Esophagus squamous epithelium (tissue), 5 donors: ENCODE data around the gene IPCEF1. TPM values are rescaled to one million over a fixed set of nuclear protein-coding genes. Genes with fewer than 3 reads are reported as not detected.

Experiments
- DNase-seq: peaks from one replicate; lab custom pipeline; 2025; lab: John Stamatoyannopoulos, UW
- H3K27ac ChIP-seq, 4 donors: fragments of 200-600 bp; sonication (generic); one replicate each; pipeline ENCODE4 v1.5.1; 2016 to 2019; ENCODE audit warnings: mild to moderate bottlenecking in 1 of 4
- H3K27me3 ChIP-seq, 4 donors: fragments of 200-600 bp; sonication (generic); 1 replicate in 3 of 4; 2 replicates in 1 of 4; pipeline versions ENCODE4 v1.5.1 to v1.6.0; 2017 to 2021; ENCODE audit warnings: antibody characterized with exemption in 1 of 4
- H3K36me3 ChIP-seq, 3 donors: fragments of 200-600 bp; sonication (generic); one replicate each; pipeline ENCODE4 v1.5.1; 2016 to 2019
- H3K4me1 ChIP-seq, 3 donors: fragments of 200-600 bp; sonication (generic); one replicate each; pipeline ENCODE4 v1.5.1; 2017 to 2019
- H3K4me3 ChIP-seq, 4 donors: fragments of 200-600 bp; sonication (generic); 1 replicate in 3 of 4; 2 replicates in 1 of 4; pipeline ENCODE4 v1.5.1; 2016 to 2019; ENCODE audit warnings: mild to moderate bottlenecking in 2 of 4, moderate library complexity in 1 of 4
- H3K9me3 ChIP-seq, 3 donors: fragments of 200-600 bp; sonication (generic); one replicate each; pipeline ENCODE4 v1.5.1; 2016 to 2019
- CTCF ChIP-seq, 6 experiments: fragments of 450-650 bp in 4 of 6; fragments of 200-600 bp in 2 of 6; sonication (generic) in 2 of 6; IDR thresholded peaks; one replicate each; pipeline ENCODE4 v1.5.1; 2016 to 2019; ENCODE audit warnings: antibody characterized with exemption in 6 of 6, mild to moderate bottlenecking in 4 of 6, moderate library complexity in 4 of 6
- POLR2A ChIP-seq, 4 donors: fragments of 450-650 bp; IDR thresholded peaks; one replicate each; pipeline ENCODE4 v1.6.1; 2017; ENCODE audit warnings: antibody characterized with exemption in 4 of 4, mild to moderate bottlenecking in 4 of 4, moderate library complexity in 3 of 4
- WGBS, 2 donors: methylation state at CpG; one replicate each; pipeline ENCODE4 v1.1.5; 2018; 5-methylcytosine and 5-hydroxymethylcytosine counted together
- intact Hi-C: fragments of 100-400 bp; cut with DNase I; formaldehyde crosslinking; loops from one replicate; pipeline ENCODE4 v1.15.0; 2022
- total RNA-seq, 4 donors: library from RNA; depleted of rRNA; stranded (reverse); fragments of >200 nt; gene quantifications; one replicate each; pipeline ENCODE4 v1.1.0, GENCODE V29; 2016
- donor health status: DM: yes; HTN: yes; CAD: no.

Gene IPCEF1
- total RNA-seq, 4 donors from 2014 or later: 1.8 to 8.1 (median 3.5) TPM

GRCh38 chr6:154154389-154154967, 202.1 kb downstream of the IPCEF1 start:
- TF ChIP-seq POLR2A (IDR thresholded peaks at IDR 0.05): no peak
- TF ChIP-seq CTCF (IDR thresholded peaks at IDR 0.05): peak; percentile 60 to 89 (median 84)
- H3K36me3 ChIP-seq: no peaks in the 10 kb centered on the region
- H3K4me3 ChIP-seq: no peak overlapping the region
- H3K4me1 ChIP-seq: peaks cover 0 to 23% (median 16%) of the 10 kb centered on the region in 3 donors
- no peaks in the 10 kb centered on the region for H3K9me3 ChIP-seq
- WGBS, 2 donors: 30 to 33% methylated on average over 6 of the region's 6 CpGs
- intact Hi-C loops: no loop called here
- H3K27me3 ChIP-seq: no peaks in the 10 kb centered on the region
- no peak overlapping the region for H3K27ac ChIP-seq
- DNase-seq: no peak

- H3K9me3 ChIP-seq: no peaks in the 10 kb centered on the region
- WGBS, 2 donors: 89 to 91% methylated on average over 1 of the region's 1 CpG
- H3K27ac ChIP-seq: no peak overlapping the region
- H3K4me3 ChIP-seq: no peak overlapping the region
- H3K36me3 ChIP-seq: no peaks in the 10 kb centered on the region
- no peaks in the 10 kb centered on the region for H3K27me3 ChIP-seq
- no peak for DNase-seq
- TF ChIP-seq POLR2A (IDR thresholded peaks at IDR 0.05) (no peak), CTCF (IDR thresholded peaks at IDR 0.05) (no peak)
- peaks cover 0 to 9% (median 3%) of the 10 kb centered on the region in 3 donors for H3K4me1 ChIP-seq
- intact Hi-C loops: no loop called here
Measured at GRCh38 chr6:154143753-154144152, 212.8 kb downstream of the IPCEF1 start.

GRCh38 chr6:154140743-154141142, 215.9 kb downstream of the IPCEF1 start:
- Histone ChIP-seq H3K27me3 (no peaks in the 10 kb centered on the region), H3K9me3 (no peaks in the 10 kb centered on the region), H3K36me3 (no peaks in the 10 kb centered on the region), H3K27ac (no peak overlapping the region), H3K4me1 (peaks cover 0 to 9% (median 3%) of the 10 kb centered on the region in 3 donors), H3K4me3 (no peak overlapping the region)
- intact Hi-C loops: no loop called here
- DNase-seq: no peak
- no peak for TF ChIP-seq CTCF (IDR thresholded peaks at IDR 0.05)
- no peak for TF ChIP-seq POLR2A (IDR thresholded peaks at IDR 0.05)
- WGBS, 2 donors: 33 to 100% methylated on average over 1 to 2 of the region's 2 CpGs

GRCh38 chr6:154139892-154140291, 216.7 kb downstream of the IPCEF1 start:
- no peak for DNase-seq
- intact Hi-C loops: no loop called here
- TF ChIP-seq POLR2A (IDR thresholded peaks at IDR 0.05): no peak
- TF ChIP-seq CTCF (IDR thresholded peaks at IDR 0.05): no peak
- Histone ChIP-seq H3K9me3 (no peaks in the 10 kb centered on the region), H3K4me1 (peaks cover 0 to 9% (median 3%) of the 10 kb centered on the region in 3 donors), H3K4me3 (no peak overlapping the region), H3K27ac (no peak overlapping the region), H3K27me3 (no peaks in the 10 kb centered on the region), H3K36me3 (no peaks in the 10 kb centered on the region)
- WGBS, 2 donors: 71 to 74% methylated on average over 6 of the region's 6 CpGs

GRCh38 chr6:154138793-154139192, 217.8 kb downstream of the IPCEF1 start:
- H3K4me1 ChIP-seq: peaks cover 0 to 9% (median 3%) of the 10 kb centered on the region in 3 donors
- intact Hi-C loops: no loop called here
- DNase-seq: no peak
- TF ChIP-seq POLR2A (IDR thresholded peaks at IDR 0.05): no peak
- no peak for TF ChIP-seq CTCF (IDR thresholded peaks at IDR 0.05)
- H3K36me3 ChIP-seq: no peaks in the 10 kb centered on the region
- 74 to 90% methylated on average over 6 of the region's 6 CpGs for WGBS, 2 donors
- H3K9me3 ChIP-seq: no peaks in the 10 kb centered on the region
- H3K27ac ChIP-seq: peak overlapping the region in 1 of 4 donors; percentile 25
- no peak overlapping the region for H3K4me3 ChIP-seq
- H3K27me3 ChIP-seq: no peaks in the 10 kb centered on the region
